B cell (primary cell): ENCODE measurements around the gene SLC6A5. TPM values are rescaled to one million over a fixed set of nuclear protein-coding genes. Genes with fewer than 3 reads are reported as not detected.

Experiments
- ATAC-seq: fragments of 200-7000 bp; cut with Tn5 transposase; one replicate; pipeline ENCODE4 v1.10.0; 2021; ENCODE audit warnings: low read depth, mild to moderate bottlenecking, moderate number of reproducible peaks, moderate library complexity
- CTCF ChIA-PET: fragments of 350-600 bp; sonication (Branson Sonifier 250); formaldehyde crosslinking; loops from one replicate; lab custom pipeline; 2021; ENCODE audit warnings: antibody characterized with exemption, inconsistent platforms; lab: Charles Lee
- POLR2A ChIA-PET: fragments of 350-600 bp; sonication (Branson Sonifier 250); formaldehyde crosslinking; loops from one replicate; lab custom pipeline; 2021; ENCODE audit warnings: antibody characterized with exemption; lab: Charles Lee
- DNase-seq: peaks from one replicate; pipeline ENCODE4 v3.0.0; 2013
- H2AFZ ChIP-seq: 2 replicates; pipeline ENCODE4 v1.6.1; 2012; ENCODE audit warnings: mild to moderate bottlenecking, low read depth, low read length; ENCODE audit not compliant: insufficient read depth, poor library complexity, severe bottlenecking
- H3K27ac ChIP-seq, 2 donors: 1 replicate in 1 of 2; 2 replicates in 1 of 2; pipeline ENCODE4 v1.5.1; 2012 to 2013; ENCODE audit warnings: low read length in 2 of 2, mild to moderate bottlenecking in 2 of 2, moderate library complexity in 1 of 2
- H3K27me3 ChIP-seq, 4 experiments: fragments of 200-600 bp in 1 of 4; sonication (generic) in 1 of 4; replicated peaks in 1 of 4; 1 replicate in 2 of 4; 2 replicates in 2 of 4; pipeline versions ENCODE4 v1.6.1 to v1.7.0; 2013 to 2016; ENCODE audit warnings: low read length in 3 of 4, mild to moderate bottlenecking in 2 of 4, mixed read lengths in 1 of 4, moderate library complexity in 1 of 4; ENCODE audit not compliant: insufficient read depth in 4 of 4, control insufficient read depth in 3 of 4; ENCODE audit errors: control extremely low read depth in 1 of 4
- H3K36me3 ChIP-seq, 2 experiments: replicated peaks in 1 of 2; 1 replicate in 1 of 2; 2 replicates in 1 of 2; pipeline versions ENCODE4 v1.6.1 to v1.7.1; 2013; ENCODE audit warnings: low read length in 1 of 2; ENCODE audit not compliant: insufficient read depth in 2 of 2, control insufficient read depth in 1 of 2; ENCODE audit errors: control extremely low read depth in 1 of 2, extremely low read depth in 1 of 2
- H3K4me1 ChIP-seq, 2 donors: fragments of 200-600 bp in 1 of 2; sonication (generic) in 1 of 2; 1 replicate in 1 of 2; 2 replicates in 1 of 2; pipeline versions ENCODE4 v1.5.1 to v1.6.1; 2013 to 2017; ENCODE audit warnings: low read length in 2 of 2; ENCODE audit not compliant: control insufficient read depth in 2 of 2, insufficient read depth in 2 of 2
- H3K4me2 ChIP-seq: replicated peaks from 2 replicates; pipeline ENCODE3; 2012; ENCODE audit warnings: mild to moderate bottlenecking, low read depth, low read length; ENCODE audit not compliant: poor library complexity, severe bottlenecking
- H3K4me3 ChIP-seq, 5 experiments: fragments of 200-600 bp in 1 of 5; sonication (generic) in 1 of 5; 1 replicate in 3 of 5; 2 replicates in 2 of 5; pipeline versions ENCODE4 v1.5.1 to v1.7.0; 2011 to 2016; ENCODE audit warnings: low read length in 4 of 5, mild to moderate bottlenecking in 4 of 5, low read depth in 2 of 5, control low read depth in 1 of 5, moderate library complexity in 1 of 5; ENCODE audit not compliant: insufficient read depth in 1 of 5; ENCODE audit errors: control extremely low read depth in 1 of 5, extremely low read depth in 1 of 5
- H3K79me2 ChIP-seq: fragments of 200-600 bp; sonication (generic); one replicate; pipeline ENCODE4 v1.6.0; 2016; ENCODE audit warnings: low read length; ENCODE audit not compliant: control insufficient read depth, insufficient read depth
- H3K9ac ChIP-seq: fragments of 200-600 bp; sonication (generic); 2 replicates; pipeline ENCODE4 v1.6.1; 2017; ENCODE audit warnings: mild to moderate bottlenecking, low read length, moderate library complexity
- H3K9me3 ChIP-seq, 3 donors: one replicate each; pipeline versions ENCODE4 v1.6.1 to v1.7.1; 2013; ENCODE audit warnings: low read length in 2 of 3; ENCODE audit not compliant: control insufficient read depth in 2 of 3, insufficient read depth in 1 of 3; ENCODE audit errors: control extremely low read depth in 1 of 3
- H4K20me1 ChIP-seq: 2 replicates; pipeline ENCODE4 v1.6.0; 2012; ENCODE audit warnings: mild to moderate bottlenecking, low read length; ENCODE audit not compliant: insufficient read depth, control insufficient read depth, poor library complexity, severe bottlenecking
- H3K27ac Mint-ChIP-seq: one replicate; pipeline ENCODE4 v1.8.0; 2021; ENCODE audit warnings: mixed read lengths
- H3K27me3 Mint-ChIP-seq: one replicate; pipeline ENCODE4 v1.8.0; 2021; ENCODE audit warnings: mixed read lengths
- H3K4me1 Mint-ChIP-seq: one replicate; pipeline ENCODE4 v1.8.0; 2021; ENCODE audit warnings: mixed read lengths
- H3K4me3 Mint-ChIP-seq: one replicate; pipeline ENCODE4 v1.8.0; 2021; ENCODE audit warnings: mixed read lengths
- H3K9me3 Mint-ChIP-seq: one replicate; pipeline ENCODE4 v1.8.0; 2022; ENCODE audit warnings: mixed read lengths; ENCODE audit not compliant: insufficient read depth
- CTCF ChIP-seq: fragments of 200-600 bp; IDR thresholded peaks from one replicate; pipeline ENCODE4 v1.8.0; 2022; ENCODE audit warnings: antibody characterized with exemption, mild to moderate bottlenecking
- EZH2 ChIP-seq: IDR thresholded peaks from 2 replicates; pipeline ENCODE4 v1.6.1; 2012; ENCODE audit warnings: borderline replicate concordance, low read depth, mild to moderate bottlenecking, moderate library complexity, low read length; ENCODE audit not compliant: insufficient read depth, poor library complexity, severe bottlenecking
- WGBS: methylation state at CpG from one replicate; pipeline ENCODE4 v1.1.5; 2013; ENCODE audit warnings: missing lambda C conversion rate; ENCODE audit not compliant: insufficient coverage; 5-methylcytosine and 5-hydroxymethylcytosine counted together
- intact Hi-C: fragments of 100-400 bp; cut with micrococcal nuclease; formaldehyde crosslinking; loops from one replicate; pipeline ENCODE4 v1.10.0; 2022
- polyA plus RNA-seq: library from polyadenylated mRNA; depleted of rRNA; stranded (reverse); fragments of >200 nt; gene quantifications from 2 replicates; pipeline ENCODE4 v1.2.3, GENCODE V29; 2012
- total RNA-seq, 2 donors: library from RNA; stranded (reverse); fragments of 120-200 nt in 1 of 2; gene quantifications; 1 replicate in 1 of 2; 2 replicates in 1 of 2; pipeline versions ENCODE4 v1.2.3 to v1.2.4, GENCODE V29; 2013 to 2022

SLC6A5 gene
- total and polyA plus RNA-seq, 2 donors (not counting 1 experiment from before 2014, with no cell fraction given): not detected

- Histone ChIP-seq H3K9me3 (no peaks in the 10 kb centered on the region), H3K4me2 (no peak overlapping the region), H3K27me3 (peaks cover 0 to 11% (median 4%) of the 10 kb centered on the region in 4 experiments), H3K27ac (no peak overlapping the region), H3K9ac (no peak overlapping the region), H4K20me1 (no peaks in the 10 kb centered on the region), H3K79me2 (no peaks in the 10 kb centered on the region), H2AFZ (no peak overlapping the region), H3K4me1 (no peaks in the 10 kb centered on the region), H3K36me3 (no peaks in the 10 kb centered on the region), H3K4me3 (no peak overlapping the region)
- CTCF ChIA-PET: no interaction called here
- no peak overlapping the region for H3K4me3 Mint-ChIP-seq
- no CpG with 5 or more reads among the region's 2 CpGs for WGBS
- POLR2A ChIA-PET: no interaction called here
- no peak for ATAC-seq
- no peaks in the 10 kb centered on the region for H3K9me3 Mint-ChIP-seq
- H3K4me1 Mint-ChIP-seq: no peaks in the 10 kb centered on the region
- intact Hi-C loops: no loop called here
- TF ChIP-seq CTCF: no peak
- no peak for TF ChIP-seq EZH2
- DNase-seq: no peak
- no peak overlapping the region for H3K27ac Mint-ChIP-seq
- H3K27me3 Mint-ChIP-seq: peaks cover 43% of the 10 kb centered on the region
These were observed 77.2 kb downstream of the SLC6A5 start for GRCh38 chr11:20676658-20677057.

- H2AFZ ChIP-seq: no peak overlapping the region
- no peak for ATAC-seq
- TF ChIP-seq CTCF: no peak
- no peak for TF ChIP-seq EZH2
- intact Hi-C loops: no loop called here
- Mint-ChIP-seq H3K4me3 (no peak overlapping the region), H3K27me3 (no peaks in the 10 kb centered on the region), H3K9me3 (no peaks in the 10 kb centered on the region), H3K4me1 (no peaks in the 10 kb centered on the region), H3K27ac (no peak overlapping the region)
- H3K9me3 ChIP-seq: no peaks in the 10 kb centered on the region
- CTCF ChIA-PET: no interaction called here
- H3K4me3 ChIP-seq: no peak overlapping the region
- H4K20me1 ChIP-seq: no peaks in the 10 kb centered on the region
- H3K27me3 ChIP-seq: no peaks in the 10 kb centered on the region
- no CpG with 5 or more reads among the region's 3 CpGs for WGBS
- H3K36me3 ChIP-seq: no peaks in the 10 kb centered on the region
- POLR2A ChIA-PET: no interaction called here
- no peaks in the 10 kb centered on the region for H3K79me2 ChIP-seq
- no peak overlapping the region for H3K4me2 ChIP-seq
- DNase-seq: no peak
- no peak overlapping the region for H3K27ac ChIP-seq
- no peak overlapping the region for H3K9ac ChIP-seq
- H3K4me1 ChIP-seq: no peaks in the 10 kb centered on the region
These were observed 89.4 kb downstream of the SLC6A5 start for GRCh38 chr11:20688761-20689160.
